Endothelial cell of umbilical vein (primary cell): Measurements from ENCODE around the gene CCR9. TPM values are rescaled to one million over a fixed set of nuclear protein-coding genes. Genes with fewer than 3 reads are reported as not detected.

Experiments
- BruUV-seq: library from RNA; stranded (reverse); fragments of 400-500 nt; replicated peaks from 2 replicates; lab custom pipeline; 2021; lab: Mats Ljungman, UMichigan
- CTCF ChIA-PET: fragments of 300-600, 350-600 bp; sonication (Branson Sonifier 250); formaldehyde crosslinking; loops from one replicate; lab custom pipeline; 2021; ENCODE audit warnings: antibody characterized with exemption, inconsistent platforms; lab: Charles Lee
- POLR2A ChIA-PET: fragments of 300-600, 350-600 bp; sonication (Branson Sonifier 250); formaldehyde crosslinking; loops from one replicate; lab custom pipeline; 2021; ENCODE audit warnings: antibody characterized with exemption, inconsistent platforms; lab: Charles Lee
- DNase-seq: peaks from one replicate; pipeline ENCODE4 v3.0.0-alpha.2; 2011; ENCODE audit warnings: low read depth, low spot score
- FAIRE-seq: peaks from 2 replicates; lab custom pipeline; 2011; peaks lifted over from hg19 to GRCh38; lab: Jason Lieb, UNC
- H2AFZ ChIP-seq: 2 replicates; pipeline ENCODE4 v1.6.0; 2012; ENCODE audit warnings: low read depth, low read length, control low read depth, inconsistent platforms
- H3K27ac ChIP-seq: 2 replicates; pipeline ENCODE4 v1.5.1; 2011; ENCODE audit warnings: low read depth, mild to moderate bottlenecking, control low read depth, low read length, moderate library complexity; ENCODE audit not compliant: insufficient read depth
- H3K27me3 ChIP-seq, 2 experiments: 2 replicates each; pipeline versions ENCODE4 v1.6.0 to v1.6.1; 2011; ENCODE audit warnings: low read length in 2 of 2, mixed read lengths in 1 of 2; ENCODE audit not compliant: control insufficient read depth in 2 of 2, insufficient read depth in 2 of 2
- H3K36me3 ChIP-seq, 2 experiments: 2 replicates in 1 of 2; 3 replicates in 1 of 2; pipeline ENCODE4 v1.5.1; 2011; ENCODE audit warnings: low read length in 2 of 2, mild to moderate bottlenecking in 1 of 2, moderate library complexity in 1 of 2; ENCODE audit not compliant: control insufficient read depth in 2 of 2, insufficient read depth in 2 of 2; ENCODE audit errors: extremely low read depth in 1 of 2
- H3K4me1 ChIP-seq: 3 replicates; pipeline ENCODE4 v1.5.1; 2011; ENCODE audit warnings: mild to moderate bottlenecking, low read length; ENCODE audit not compliant: control insufficient read depth, insufficient read depth; ENCODE audit errors: extremely low read depth
- H3K4me2 ChIP-seq: 2 replicates; pipeline ENCODE4 v1.6.1; 2011; ENCODE audit warnings: low read length, control low read depth, mixed read lengths; ENCODE audit not compliant: insufficient read depth
- H3K4me3 ChIP-seq, 3 experiments: fragments of 200-600 bp in 1 of 3; sonication (generic), shearing (Covaris generic) in 1 of 3; replicated peaks in 1 of 3; 2 replicates each; pipeline ENCODE4 v1.5.1; 2011 to 2016; ENCODE audit warnings: control low read depth in 3 of 3, low read length in 3 of 3, mild to moderate bottlenecking in 2 of 3, inconsistent platforms in 1 of 3, low read depth in 1 of 3, moderate library complexity in 1 of 3; ENCODE audit not compliant: insufficient read depth in 1 of 3
- H3K79me2 ChIP-seq: 2 replicates; pipeline ENCODE4 v1.6.0; 2012; ENCODE audit warnings: low read length, inconsistent platforms; ENCODE audit not compliant: control insufficient read depth, insufficient read depth
- H3K9ac ChIP-seq: replicated peaks from 2 replicates; pipeline ENCODE3; 2011; ENCODE audit warnings: low read length, control low read depth; ENCODE audit not compliant: insufficient read depth; ENCODE audit errors: extremely low read depth
- H3K9me1 ChIP-seq: replicated peaks from 3 replicates; pipeline ENCODE4 v1.6.0; 2011; ENCODE audit warnings: mild to moderate bottlenecking, low read length; ENCODE audit not compliant: control insufficient read depth, insufficient read depth; ENCODE audit errors: extremely low read depth
- H3K9me3 ChIP-seq: replicated peaks from 2 replicates; pipeline ENCODE4 v1.5.1; 2012; ENCODE audit warnings: low read length, inconsistent platforms; ENCODE audit not compliant: control insufficient read depth, insufficient read depth
- H4K20me1 ChIP-seq: replicated peaks from 2 replicates; pipeline ENCODE3; 2011; ENCODE audit warnings: mild to moderate bottlenecking, low read length; ENCODE audit not compliant: control insufficient read depth, insufficient read depth; ENCODE audit errors: extremely low read depth
- CTCF ChIP-seq, 2 donors: IDR thresholded peaks; 1 replicate in 1 of 2; 2 replicates in 1 of 2; pipeline ENCODE4 v1.5.1; 2011; ENCODE audit warnings: low read length in 2 of 2, mild to moderate bottlenecking in 2 of 2, moderate library complexity in 2 of 2, control low read depth in 1 of 2, inconsistent platforms in 1 of 2, low read depth in 1 of 2; ENCODE audit not compliant: insufficient read depth in 1 of 2; ENCODE audit errors: extremely low read depth in 1 of 2
- EZH2 ChIP-seq: IDR thresholded peaks from 2 replicates; pipeline ENCODE4 v1.6.1; 2012; ENCODE audit warnings: borderline replicate concordance, low read depth, mild to moderate bottlenecking, moderate library complexity, low read length, inconsistent platforms; ENCODE audit not compliant: severe bottlenecking
- FOS ChIP-seq: IDR thresholded peaks from 2 replicates; pipeline ENCODE4 v1.6.1; 2011; ENCODE audit warnings: mild to moderate bottlenecking, low read length, moderate library complexity, borderline replicate concordance; ENCODE audit not compliant: insufficient read depth
- GATA2 ChIP-seq: IDR thresholded peaks from 2 replicates; pipeline ENCODE4 v1.7.0; 2011; ENCODE audit warnings: low read depth, mild to moderate bottlenecking, moderate library complexity, mixed read lengths, low read length; ENCODE audit not compliant: insufficient read length, insufficient read depth
- JUN ChIP-seq: IDR thresholded peaks from 2 replicates; pipeline ENCODE4 v1.6.1; 2011; ENCODE audit warnings: borderline replicate concordance, low read depth; ENCODE audit not compliant: insufficient read length, insufficient read depth
- MAX ChIP-seq: IDR thresholded peaks from 2 replicates; pipeline ENCODE4 v1.6.1; 2011; ENCODE audit not compliant: insufficient read depth, insufficient read length
- MYC ChIP-seq: IDR thresholded peaks from one replicate; pipeline ENCODE4 v1.6.1; 2011; ENCODE audit warnings: mild to moderate bottlenecking, low read depth, low read length
- POLR2A ChIP-seq: IDR thresholded peaks from 2 replicates; pipeline ENCODE4 v1.6.1; 2012; ENCODE audit warnings: low read depth, mild to moderate bottlenecking, control low read depth, low read length
- POLR2AphosphoS5 ChIP-seq: IDR thresholded peaks from 2 replicates; pipeline ENCODE4 v1.6.1; 2012; ENCODE audit warnings: low read depth, mild to moderate bottlenecking, control low read depth, low read length, moderate library complexity; ENCODE audit not compliant: insufficient read depth
- dilution Hi-C: fragments of 300-500 bp; cut with MboI; formaldehyde crosslinking; loops from one replicate; pipeline ENCODE4 v1.15.0; 2019; ENCODE audit warnings: low sequenced_read_pairs; ENCODE audit not compliant: extremely low pct_ligation_motif_present
- intact Hi-C: fragments of 100-400 bp; cut with micrococcal nuclease; formaldehyde crosslinking; loops from one replicate; pipeline ENCODE4 v1.10.0; 2022
- polyA plus RNA-seq, 4 experiments: library from polyadenylated mRNA; depleted of rRNA in 3 of 4; stranded (reverse) in 3 of 4; unstranded in 1 of 4; fragments of >200 nt; gene quantifications; 2 replicates each; pipeline versions ENCODE4 v1.2.1 to v1.2.3, GENCODE V29; 2011 to 2012; ENCODE audit warnings: missing spikeins in 1 of 4
- total RNA-seq: library from RNA; stranded (reverse); gene quantifications from 2 replicates; pipeline ENCODE4 v1.2.3, GENCODE V29; 2021

Gene CCR9
- total and polyA plus RNA-seq, 2 donors (not counting 3 experiments of a cell fraction or from before 2014, with no cell fraction given) = not detected

- no peak overlapping the region for H2AFZ ChIP-seq
- dilution Hi-C loops = no loop called here
- FAIRE-seq (no peak), DNase-seq (no peak)
- H3K4me3 ChIP-seq = no peak overlapping the region
- no peak overlapping the region for H3K9ac ChIP-seq
- peaks cover 7 to 45% of the 10 kb centered on the region in 2 experiments for H3K36me3 ChIP-seq
- TF ChIP-seq FOS (no peak), CTCF (IDR thresholded peaks at IDR 0.05; ENCODE audit: extremely low read depth in 1 of 2, insufficient read depth in 1 of 2, low read depth in 1 of 2, low read length in 2 of 2) (no peak), MAX (no peak), POLR2A (no peak), JUN (no peak), EZH2 (no peak), POLR2AphosphoS5 (no peak), GATA2 (no peak), MYC (no peak)
- CTCF ChIA-PET = interaction anchor here (1.3 kb wide), 1 partner anchor 21 kb away, joined by 3 read pairs; no protein-coding TSS in a partner anchor
- H3K9me3 ChIP-seq = no peaks in the 10 kb centered on the region
- no peaks in the 10 kb centered on the region for H3K27me3 ChIP-seq
- H3K79me2 ChIP-seq = no peaks in the 10 kb centered on the region
- H3K27ac ChIP-seq = no peak overlapping the region
- no peaks in the 10 kb centered on the region for H3K9me1 ChIP-seq
- no peak overlapping the region for H3K4me2 ChIP-seq
- intact Hi-C loops = no loop called here
- H3K4me1 ChIP-seq = no peaks in the 10 kb centered on the region
- POLR2A ChIA-PET = no interaction called here
- BruUV-seq = no TSS peak
- H4K20me1 ChIP-seq = no peaks in the 10 kb centered on the region
These were observed 60.5 kb downstream of the CCR9 start for GRCh38 chr3:45946875-45947274.
